C4-2B (cell line): Measurements from ENCODE around the gene CADPS2.

Experiments
- H3K27ac ChIP-seq: fragments of 450-650 bp; 2 replicates; pipeline ENCODE4 v1.5.1; 2017
- CTCF ChIP-seq: fragments of 450-650 bp; conservative IDR thresholded peaks from 2 replicates; pipeline ENCODE4 v1.5.1; 2017; ENCODE audit warnings: mild to moderate bottlenecking
- ZFX ChIP-seq: fragments of 450-650 bp; IDR thresholded peaks from 2 replicates; pipeline ENCODE4 v1.6.1; 2017

The CADPS2 gene

GRCh38 chr7:122556873-122557542 lies 329.3 kb downstream of the CADPS2 start:
- H3K27ac ChIP-seq: no peak overlapping the region
- TF ChIP-seq CTCF (no peak), ZFX (no peak)

- H3K27ac ChIP-seq: no peak overlapping the region
- TF ChIP-seq CTCF (no peak), ZFX (no peak)
Measured at GRCh38 chr7:122556219-122556618, 330.0 kb downstream of the CADPS2 start.

GRCh38 chr7:122553761-122554160 lies 332.5 kb downstream of the CADPS2 start:
- TF ChIP-seq CTCF (no peak), ZFX (no peak)
- H3K27ac ChIP-seq: no peak overlapping the region

- no peak overlapping the region for H3K27ac ChIP-seq
- TF ChIP-seq ZFX: no peak
- no peak for TF ChIP-seq CTCF
Measured at GRCh38 chr7:122552769-122553168, 333.5 kb downstream of the CADPS2 start.

GRCh38 chr7:122550545-122550944 lies 335.7 kb downstream of the CADPS2 start:
- TF ChIP-seq ZFX (no peak), CTCF (peak; percentile 60)
- no peak overlapping the region for H3K27ac ChIP-seq

GRCh38 chr7:122549578-122549977 lies 336.7 kb downstream of the CADPS2 start:
- no peak overlapping the region for H3K27ac ChIP-seq
- TF ChIP-seq ZFX (no peak), CTCF (no peak)

- no peak for TF ChIP-seq CTCF
- no peak for TF ChIP-seq ZFX
- H3K27ac ChIP-seq: no peak overlapping the region
Measured at GRCh38 chr7:122546496-122546895, 339.8 kb downstream of the CADPS2 start.
